HG03159 (cell line): ENCODE results near the gene IKBKE.

Source experiments
- ATAC-seq: cut with Tn5 transposase; IDR thresholded peaks from one replicate; pipeline ENCODE4 v1.9.1; 2021; ENCODE audit warnings: mild to moderate bottlenecking, moderate library complexity; ENCODE audit not compliant: unreplicated experiment

Gene IKBKE

GRCh38 chr1:206495011-206495461, 24.8 kb downstream of the IKBKE start:
- no peak for ATAC-seq

- ATAC-seq, result no peak
These were observed 25.3 kb downstream of the IKBKE start for GRCh38 chr1:206495493-206496046.

- ATAC-seq, result peak; percentile 49
These were observed 26.0 kb downstream of the IKBKE start for GRCh38 chr1:206496131-206496793.

GRCh38 chr1:206497363-206497762, 27.1 kb downstream of the IKBKE start:
- ATAC-seq, result peak; percentile 37

GRCh38 chr1:206497774-206498173, 27.5 kb downstream of the IKBKE start:
- no peak for ATAC-seq

- no peak for ATAC-seq
These were observed 28.4 kb downstream of the IKBKE start for GRCh38 chr1:206498685-206499084.

GRCh38 chr1:206500046-206500445, 29.8 kb downstream of the IKBKE start:
- ATAC-seq, result no peak

- ATAC-seq, result no peak
These were observed 31.6 kb downstream of the IKBKE start for GRCh38 chr1:206501881-206502280.

- ATAC-seq, result no peak
These were observed 32.1 kb downstream of the IKBKE start for GRCh38 chr1:206502403-206502802.

GRCh38 chr1:206502812-206503211, 32.5 kb downstream of the IKBKE start:
- no peak for ATAC-seq

GRCh38 chr1:206503591-206504362, 33.5 kb downstream of the IKBKE start:
- ATAC-seq, result peak; percentile 43

- ATAC-seq, result no peak
These were observed 34.1 kb downstream of the IKBKE start for GRCh38 chr1:206504363-206504713.

- no peak for ATAC-seq
These were observed 35.6 kb downstream of the IKBKE start for GRCh38 chr1:206505702-206506355.

GRCh38 chr1:206506405-206507283, 36.4 kb downstream of the IKBKE start:
- peak; percentile 27 for ATAC-seq

GRCh38 chr1:206507284-206508129, 37.2 kb downstream of the IKBKE start, which contains the start of gene RASSF5:
TSS of gene RASSF5 (plus strand) at chr1:206507531. CDS start at chr1:206507603, 72 bp downstream.
- ATAC-seq, result peak; percentile 68

GRCh38 chr1:206508130-206508889, 38.0 kb downstream of the IKBKE start:
- ATAC-seq, result no peak

- ATAC-seq, result no peak
These were observed 38.7 kb downstream of the IKBKE start for GRCh38 chr1:206508956-206509355.

- ATAC-seq, result no peak
These were observed 39.5 kb downstream of the IKBKE start for GRCh38 chr1:206509612-206510257.
